Germinal center (tissue), 1 donor: ENCODE measurements around the gene MRPS2.

ENCODE experiments used
- DNase-seq: peaks from one replicate; pipeline ENCODE4 v3.0.0; 2012; ENCODE audit warnings: mixed read lengths, low spot score

MRPS2 gene

DNA sequence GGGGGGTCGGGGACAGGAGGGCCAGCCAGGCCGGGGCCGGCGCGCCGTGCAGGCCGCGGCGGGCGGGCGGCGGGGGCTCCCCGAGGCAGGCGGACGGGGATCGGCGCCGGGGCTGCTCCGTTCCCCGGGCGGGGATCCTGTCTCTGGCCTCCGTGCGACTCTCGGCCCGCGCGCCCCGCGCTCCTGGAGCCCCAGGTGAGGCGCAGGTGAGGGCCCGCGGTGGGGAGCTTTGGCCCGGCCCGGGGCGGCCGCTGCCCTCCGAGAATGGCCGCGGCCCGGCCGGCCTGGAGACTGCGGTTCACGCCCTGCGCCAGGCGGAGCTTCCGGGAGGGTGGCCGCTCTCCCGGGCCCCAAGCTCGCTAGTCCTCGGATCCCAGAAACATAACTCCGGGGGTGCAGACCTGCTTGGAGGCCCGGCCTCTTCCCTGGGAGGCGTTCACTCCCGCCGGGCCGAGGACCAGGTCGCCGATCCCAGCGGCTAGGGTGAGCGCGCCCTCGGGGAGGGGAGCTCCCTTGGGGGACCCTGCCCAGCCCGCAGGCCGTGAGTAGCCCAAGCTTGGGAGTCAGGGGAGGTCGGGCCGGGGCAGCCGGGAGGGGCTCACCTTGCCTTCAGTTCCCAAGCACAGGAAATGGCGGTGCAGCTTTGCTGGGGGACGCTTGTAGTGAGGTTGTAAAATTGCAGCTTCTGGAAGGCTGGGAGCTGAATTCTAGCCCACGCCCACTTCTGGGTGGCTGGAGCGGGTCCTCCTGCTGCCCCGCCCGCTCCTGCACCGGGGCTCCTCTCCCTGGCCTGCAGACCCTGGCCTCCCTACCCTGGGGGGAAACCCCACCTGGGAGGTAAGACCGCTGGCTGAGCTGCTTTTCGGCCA, 20.2 kb upstream of the MRPS2 start:
- DNase-seq, result peak; percentile 19

- no peak for DNase-seq
These were observed 19.6 kb upstream of the MRPS2 start for GRCh38 chr9:135480940-135481310.

- DNase-seq, result peak; percentile 25
These were observed 18.3 kb upstream of the MRPS2 start for GRCh38 chr9:135482015-135482754.

GRCh38 chr9:135484460-135485277, 15.8 kb upstream of the MRPS2 start:
- no peak for DNase-seq

DNA sequence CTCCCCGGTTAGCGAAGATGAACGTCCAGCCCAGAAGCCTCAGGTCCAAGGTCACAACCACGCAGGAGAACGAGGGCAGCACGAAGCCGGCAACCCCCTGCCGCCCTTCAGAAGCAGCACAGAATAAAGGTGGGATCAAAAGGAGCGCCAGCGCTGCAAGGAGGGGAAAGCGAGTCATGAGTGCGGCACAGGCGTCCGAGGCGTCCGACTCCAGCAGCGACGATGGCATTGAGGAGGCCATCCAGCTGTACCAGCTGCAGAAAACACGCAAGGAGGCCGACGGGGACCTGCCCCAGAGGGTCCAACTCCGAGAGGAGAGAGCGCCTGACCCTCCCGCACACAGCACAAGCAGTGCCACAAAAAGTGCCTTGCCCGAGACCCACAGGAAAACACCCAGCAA, 15.1 kb upstream of the MRPS2 start:
- DNase-seq, result no peak

DNA sequence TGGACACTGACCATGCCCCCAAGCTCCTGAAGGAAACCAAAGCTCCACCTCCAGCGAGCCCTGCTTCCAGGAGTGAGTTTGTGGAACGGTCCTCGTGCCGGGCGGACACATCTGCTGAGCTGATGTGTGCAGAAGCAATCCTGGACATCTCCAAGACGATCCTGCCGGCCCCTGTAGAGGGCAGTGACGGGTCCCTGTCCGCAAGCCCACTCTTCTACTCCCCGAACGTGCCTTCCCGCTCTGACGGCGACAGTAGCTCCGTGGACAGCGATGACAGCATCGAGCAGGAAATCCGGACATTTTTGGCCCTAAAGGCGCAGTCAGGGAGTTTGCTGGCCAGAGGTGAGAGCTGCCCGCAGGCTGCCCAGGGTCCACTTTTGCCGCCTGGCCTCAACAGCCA, 14.7 kb upstream of the MRPS2 start:
- no peak for DNase-seq

DNA sequence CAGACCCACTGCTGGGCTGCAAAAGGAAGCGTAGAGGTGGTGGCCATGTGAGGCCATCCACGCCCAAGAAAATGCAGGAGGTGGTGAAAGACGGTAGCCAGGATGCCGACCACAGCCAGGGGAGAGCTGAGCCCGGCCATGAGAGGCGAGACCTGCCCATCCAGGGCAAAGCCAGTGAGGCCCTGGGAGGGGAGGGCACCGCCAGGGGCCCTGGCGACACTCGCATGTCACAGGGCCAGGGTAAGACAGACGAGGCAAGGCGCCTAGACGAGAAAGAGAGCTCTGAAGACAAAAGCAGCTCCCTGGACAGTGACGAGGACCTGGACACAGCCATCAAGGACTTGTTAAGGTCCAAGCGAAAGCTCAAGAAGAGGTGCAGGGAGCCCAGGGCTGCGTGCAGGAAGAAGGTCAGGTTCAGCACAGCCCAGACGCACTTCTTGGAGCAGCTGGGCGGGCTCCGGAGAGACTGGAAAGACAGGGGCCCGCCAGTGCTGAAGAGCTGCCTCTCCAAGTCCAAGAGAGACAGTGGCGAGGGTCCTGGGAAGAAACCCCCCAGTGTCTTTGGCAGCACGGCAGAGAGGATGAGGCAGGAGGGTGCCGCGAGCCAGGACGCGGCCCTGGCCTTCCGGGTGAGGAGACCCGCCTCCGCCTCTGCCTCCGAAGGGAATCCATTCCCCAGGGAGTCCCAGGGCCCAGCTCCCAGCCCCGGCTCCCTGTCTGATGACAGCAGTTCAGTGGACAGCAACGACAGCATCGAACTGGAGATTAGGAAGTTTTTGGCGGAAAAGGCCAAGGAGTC, 14.0 kb upstream of the MRPS2 start:
- DNase-seq, result no peak

DNA sequence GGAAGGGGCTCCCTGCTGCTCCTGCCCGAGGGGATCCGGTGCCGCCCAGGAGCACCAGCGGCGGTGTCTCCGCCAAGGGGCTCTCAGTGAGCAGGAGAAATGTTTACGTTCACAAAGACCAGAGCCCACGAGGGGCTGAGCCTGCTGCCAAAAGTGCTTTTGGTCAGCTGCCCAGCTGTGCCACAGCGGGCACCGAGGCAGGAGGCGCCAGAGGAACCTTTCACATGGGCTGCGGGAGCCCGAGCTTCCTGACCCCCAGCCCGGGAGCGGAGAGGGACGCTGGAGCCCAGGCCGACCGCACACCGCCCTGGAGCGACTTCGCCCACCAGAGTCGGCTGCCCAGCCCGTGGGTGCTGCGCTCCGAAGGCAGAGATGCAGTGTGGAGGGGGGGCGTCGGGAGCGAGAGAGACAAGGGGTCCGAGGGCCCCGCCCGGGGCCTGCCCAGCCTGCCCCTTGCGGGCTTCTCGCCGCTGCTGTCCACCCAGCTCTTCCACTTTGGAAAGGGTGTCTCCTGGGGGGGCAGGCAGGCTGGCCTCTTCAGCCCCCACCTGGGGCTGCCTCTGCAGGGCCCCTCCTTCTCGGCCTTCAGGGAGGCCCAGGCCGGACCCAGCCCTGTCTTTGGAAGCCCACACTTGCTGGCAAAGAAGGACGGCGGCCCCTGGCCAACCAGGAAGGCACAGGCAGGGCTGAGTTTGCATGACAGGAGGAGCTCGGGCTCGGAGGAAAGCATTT, 13.0 kb upstream of the MRPS2 start:
- DNase-seq, result no peak

DNA sequence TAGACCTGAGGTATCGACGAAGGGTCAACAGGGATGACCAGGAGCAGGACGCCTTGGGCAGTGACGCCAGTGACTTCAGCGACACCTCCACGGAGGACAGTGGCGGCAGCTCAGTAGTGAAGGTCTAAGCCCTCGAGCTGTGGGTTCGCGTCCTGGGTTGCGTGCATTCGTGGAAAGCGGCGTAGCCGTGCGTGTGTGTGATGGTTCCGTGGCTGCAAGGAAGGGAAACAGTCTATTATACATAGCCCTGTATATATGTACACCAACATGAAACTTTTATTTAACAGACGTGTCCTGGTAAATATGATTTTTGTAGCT, 12.5 kb upstream of the MRPS2 start:
- DNase-seq, result no peak

DNA sequence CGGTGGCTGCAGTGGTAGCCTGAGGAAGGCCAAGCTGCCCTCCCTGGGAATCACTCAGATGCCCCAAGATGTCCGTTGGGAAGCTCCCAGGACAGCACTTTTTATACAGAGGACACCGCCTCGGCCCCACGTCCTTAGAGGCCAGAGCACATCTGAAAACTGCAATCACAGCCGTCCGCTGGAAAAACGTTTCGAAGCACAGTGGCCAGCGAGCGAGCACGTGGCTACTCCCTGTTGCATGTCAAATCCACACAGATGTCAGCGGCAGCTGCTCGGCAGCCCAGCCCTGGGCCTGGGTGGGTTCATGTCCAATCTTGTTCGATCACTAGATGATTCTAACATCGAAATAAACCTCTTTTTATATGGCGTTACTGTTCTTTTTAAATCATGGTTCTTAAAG, 12.0 kb upstream of the MRPS2 start:
- DNase-seq, result no peak

GRCh38 chr9:135489188-135489906, 11.1 kb upstream of the MRPS2 start:
- no peak for DNase-seq

GRCh38 chr9:135490166-135490870, 10.2 kb upstream of the MRPS2 start:
- DNase-seq, result no peak

- DNase-seq, result no peak
These were observed 9.5 kb upstream of the MRPS2 start for GRCh38 chr9:135490980-135491464.

- no peak for DNase-seq
These were observed 8.7 kb upstream of the MRPS2 start for GRCh38 chr9:135491764-135492163.

DNA sequence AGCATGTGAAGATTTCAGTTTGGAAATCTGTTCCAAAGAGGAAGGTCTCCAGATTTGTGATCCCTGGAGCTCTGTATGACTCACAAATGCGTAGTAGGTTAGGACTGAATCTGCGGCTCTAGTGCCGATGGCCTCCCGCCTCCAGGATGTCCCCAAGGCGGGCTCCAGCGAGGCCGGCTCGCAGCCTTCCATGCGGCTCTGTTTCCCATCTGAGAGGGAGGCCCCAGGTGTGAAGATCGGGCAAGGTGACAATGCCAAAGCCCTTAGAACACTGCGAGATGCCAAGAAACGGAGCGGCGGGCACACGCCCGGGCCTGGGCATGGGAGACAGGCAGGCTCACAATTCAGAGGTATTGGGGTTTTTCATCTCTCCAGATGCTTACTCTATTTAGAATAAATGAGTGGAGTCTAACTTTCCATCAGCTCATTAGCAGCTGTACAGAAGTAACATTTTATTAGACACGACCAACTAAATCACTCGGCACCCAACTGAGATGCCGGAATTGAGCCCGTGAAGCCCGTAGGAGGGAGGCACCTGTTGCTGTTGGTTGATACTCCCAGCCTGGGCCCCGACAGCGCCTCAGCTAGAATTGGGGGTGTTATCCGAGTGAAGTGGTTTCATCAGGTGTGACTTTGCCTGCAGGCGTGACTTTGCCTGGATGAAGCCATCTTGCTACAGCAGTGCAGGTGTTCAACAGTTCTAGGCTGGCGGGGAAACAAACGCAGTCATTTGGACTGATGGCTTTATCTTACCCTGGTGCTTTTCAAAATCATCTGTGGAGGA, 7.4 kb upstream of the MRPS2 start:
- no peak for DNase-seq

DNA sequence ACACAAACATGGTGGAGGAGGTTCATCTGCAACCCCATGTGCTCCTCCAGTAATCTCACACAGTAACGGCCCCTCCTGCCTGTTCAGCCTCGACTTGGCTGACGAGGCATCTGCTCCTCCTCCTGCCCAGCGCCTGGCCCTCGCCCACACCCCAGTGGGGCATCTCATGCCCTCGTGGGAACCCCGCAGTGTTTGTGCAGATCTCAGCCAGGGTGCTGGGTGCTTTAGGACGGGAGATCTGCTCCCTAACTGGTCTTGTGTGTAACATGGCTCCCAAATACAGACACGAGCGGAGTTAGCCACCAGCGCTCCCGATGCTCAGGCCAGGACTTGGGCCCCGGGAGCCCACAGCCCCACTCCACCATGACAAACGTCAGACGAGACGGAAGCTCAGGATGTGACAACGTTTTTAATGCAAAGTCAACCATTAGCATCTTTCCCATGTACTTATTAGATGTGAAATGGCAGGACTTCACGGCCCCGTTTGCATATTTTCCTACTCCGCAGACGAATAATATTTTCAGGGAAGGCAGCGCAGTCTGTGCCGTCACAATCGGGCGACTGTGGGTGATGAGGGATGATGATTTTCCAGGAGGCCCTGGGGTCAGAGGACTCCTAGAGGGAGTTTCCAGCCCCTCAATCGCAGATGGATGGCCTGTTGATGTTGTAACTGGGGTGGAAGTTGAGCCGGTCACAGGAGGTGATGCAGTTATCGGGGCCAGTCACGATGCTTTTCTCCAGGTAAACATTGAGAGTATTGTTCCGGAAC, 5.5 kb upstream of the MRPS2 start:
- DNase-seq, result no peak

DNA sequence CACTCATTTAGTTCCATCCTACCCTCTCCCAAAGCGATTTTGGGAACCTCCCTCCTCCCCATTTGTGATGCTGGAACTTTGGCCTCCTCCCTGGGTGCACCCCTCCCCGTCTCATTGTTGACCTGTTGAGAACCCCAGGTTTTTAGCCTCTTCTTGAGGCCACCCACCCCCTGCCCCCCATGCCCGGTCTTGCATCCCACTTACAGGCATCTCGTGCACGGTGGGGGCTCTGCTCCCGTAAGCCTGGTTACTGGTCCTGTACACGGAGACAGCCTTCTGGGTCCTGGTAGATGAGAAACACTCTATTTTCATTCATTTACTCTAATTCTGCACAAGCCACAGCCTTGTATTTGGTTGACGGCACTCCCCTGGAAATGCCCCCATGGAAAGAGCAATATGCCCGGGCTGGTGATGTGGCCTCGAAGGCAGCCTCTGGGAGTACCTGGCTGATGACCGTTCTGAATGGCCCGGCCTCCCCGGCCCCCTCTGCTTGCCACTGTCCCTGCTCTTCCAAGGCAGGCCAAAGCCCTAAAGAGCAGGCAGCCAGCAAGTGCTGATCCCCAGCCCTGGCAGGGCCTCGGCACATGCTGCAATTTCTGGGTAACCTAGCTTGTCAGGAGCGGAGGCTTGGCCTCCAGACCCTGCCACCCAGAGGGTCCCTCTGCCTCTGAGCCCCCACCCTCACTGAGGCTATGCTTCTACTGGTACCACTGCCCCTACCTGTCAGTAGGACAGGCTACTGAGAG, 1.9 kb upstream of the MRPS2 start:
- no peak for DNase-seq
